Right lobe of liver (tissue), 6 donors: Measurements from ENCODE around the gene LARP4B. TPM values are rescaled to one million over a fixed set of nuclear protein-coding genes. Genes with fewer than 3 reads are reported as not detected.
A peak's percentile ranks its signal among the peaks of the same experiment; 100 is the strongest.

Experiments
- ATAC-seq, 4 donors: fragments of 200-7000 bp; cut with Tn5 transposase; one replicate each; pipeline ENCODE4 v1.9.1; 2020; ENCODE audit warnings: mild to moderate bottlenecking in 4 of 4, moderate library complexity in 4 of 4
- DNase-seq, 3 donors: peaks; one replicate each; pipeline ENCODE4 v3.0.0-alpha.2; 2020
- H3K27ac ChIP-seq, 3 donors: fragments of 200-600 bp; one replicate each; pipeline ENCODE4 v1.8.0; 2022
- H3K27me3 ChIP-seq, 2 donors: fragments of 200-600 bp; one replicate each; pipeline ENCODE4 v1.8.0; 2022
- H3K36me3 ChIP-seq, 4 donors: fragments of 200-600 bp; sonication (generic) in 1 of 4; one replicate each; pipeline versions ENCODE4 v1.5.1 to v1.8.0; 2017 to 2022; ENCODE audit warnings: control low read depth in 1 of 4
- H3K4me1 ChIP-seq, 4 donors: fragments of 200-600 bp; sonication (generic) in 1 of 4; one replicate each; pipeline versions ENCODE4 v1.5.1 to v1.8.0; 2017 to 2022; ENCODE audit warnings: control low read depth in 1 of 4
- H3K4me3 ChIP-seq, 3 donors: fragments of 200-600 bp; one replicate each; pipeline ENCODE4 v1.8.0; 2022
- H3K9me3 ChIP-seq, 4 donors: fragments of 200-600 bp; sonication (generic) in 1 of 4; one replicate each; pipeline versions ENCODE4 v1.5.1 to v1.8.0; 2017 to 2022; ENCODE audit warnings: control low read depth in 1 of 4
- POLR2A ChIP-seq: fragments of 450-650 bp; IDR thresholded peaks from one replicate; pipeline ENCODE4 v1.6.1; 2017; ENCODE audit warnings: antibody characterized with exemption, mild to moderate bottlenecking
- WGBS: methylation state at CpG from one replicate; pipeline ENCODE4 v1.1.6; 2018; ENCODE audit warnings: low coverage, low lambda C conversion rate; ENCODE audit not compliant: insufficient coverage; ENCODE audit errors: missing lambda C conversion rate; 5-methylcytosine and 5-hydroxymethylcytosine counted together
- intact Hi-C, 2 donors: fragments of 100-400 bp; cut with DNase I; formaldehyde crosslinking; loops; one replicate each; pipeline versions ENCODE4 v1.11.2 to v1.14.1; 2022
- total RNA-seq, 6 experiments: library from RNA; depleted of rRNA in 2 of 6; stranded (reverse); fragments of >200 nt in 2 of 6; fragmentation: NEBNext Ultra II Directional in 3 of 6; extraction: Animal tissue kit (Norgen Biotek cat#: 25700) in 3 of 6; gene quantifications; one replicate each; pipeline versions ENCODE4 v1.1.0 to v1.2.4, GENCODE V29; 2016 to 2023
- TF ChIP-seq, protein P1 (sequence below), 4 donors: fragments of 200-600 bp in 3 of 4; fragments of 450-650 bp in 1 of 4; IDR thresholded peaks; one replicate each; pipeline versions ENCODE4 v1.5.1 to v1.8.0; 2016 to 2022; ENCODE audit warnings: antibody characterized with exemption in 4 of 4, mild to moderate bottlenecking in 2 of 4
- donor health status: DM: no; HTN: yes; CAD: no.
- donor health status: DM: no; HTN: no; CAD: no.
- donor health status: DM: no; HTN: no; CAD: no.
- donor health status: DM: no; HTN: yes; CAD: no.
- donor health status: DM: no; HTN: yes; CAD: no.

The LARP4B gene
- total RNA-seq, 6 experiments from 2014 or later, result 22.4 to 35.9 (median 31.7) TPM

DNA sequence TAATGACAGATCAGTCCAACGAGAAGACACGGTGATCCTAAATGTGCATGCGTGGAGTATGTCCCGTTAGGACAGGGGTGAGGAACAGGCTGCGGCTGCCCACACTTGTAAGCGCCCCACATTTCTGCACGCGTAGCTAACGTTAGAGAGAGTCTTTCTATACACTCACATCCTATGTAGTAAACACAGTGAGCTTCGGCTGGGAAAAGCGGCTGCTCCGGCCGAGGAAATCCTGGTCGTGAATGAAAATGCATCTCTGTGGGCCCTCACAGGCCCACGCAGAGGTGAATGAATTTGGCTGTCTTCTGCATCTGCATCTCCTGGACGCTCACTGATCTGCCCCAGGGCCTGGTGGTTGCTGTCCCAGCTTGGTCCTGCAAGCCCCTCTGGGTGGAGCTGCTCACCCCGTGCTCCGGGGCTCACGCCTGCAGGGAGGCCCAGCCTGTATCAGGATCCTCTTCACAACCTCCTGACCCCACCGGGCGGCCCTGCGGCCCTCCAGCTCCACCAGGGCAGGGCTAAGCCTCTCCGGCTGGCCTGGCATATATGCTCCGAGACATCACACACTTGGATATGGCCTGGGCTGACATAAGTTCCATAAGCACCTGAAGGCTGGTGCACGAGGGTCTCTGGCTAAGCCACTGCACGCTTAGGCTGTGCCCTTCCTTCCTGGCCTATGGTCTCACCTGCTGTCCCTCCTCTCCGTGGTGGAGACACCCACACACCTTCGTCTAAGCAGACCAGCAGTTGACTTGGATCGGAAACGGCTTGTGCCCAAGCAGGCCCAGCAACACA is 124.1 kb downstream of the LARP4B start:
- Histone ChIP-seq H3K4me1 (no peaks in the 10 kb centered on the region), H3K4me3 (no peak overlapping the region), H3K27ac (no peak overlapping the region), H3K9me3 (no peaks in the 10 kb centered on the region), H3K36me3 (peaks cover 0 to 47% (median 14%) of the 10 kb centered on the region in 4 donors), H3K27me3 (no peaks in the 10 kb centered on the region)
- intact Hi-C loops, result no loop called here
- DNase-seq, result peak in 1 of 3 donors; percentile 38
- 95% methylated on average over 19 of the region's 30 CpGs for WGBS
- TF ChIP-seq POLR2A, result no peak
- TF ChIP-seq, protein P1, sequence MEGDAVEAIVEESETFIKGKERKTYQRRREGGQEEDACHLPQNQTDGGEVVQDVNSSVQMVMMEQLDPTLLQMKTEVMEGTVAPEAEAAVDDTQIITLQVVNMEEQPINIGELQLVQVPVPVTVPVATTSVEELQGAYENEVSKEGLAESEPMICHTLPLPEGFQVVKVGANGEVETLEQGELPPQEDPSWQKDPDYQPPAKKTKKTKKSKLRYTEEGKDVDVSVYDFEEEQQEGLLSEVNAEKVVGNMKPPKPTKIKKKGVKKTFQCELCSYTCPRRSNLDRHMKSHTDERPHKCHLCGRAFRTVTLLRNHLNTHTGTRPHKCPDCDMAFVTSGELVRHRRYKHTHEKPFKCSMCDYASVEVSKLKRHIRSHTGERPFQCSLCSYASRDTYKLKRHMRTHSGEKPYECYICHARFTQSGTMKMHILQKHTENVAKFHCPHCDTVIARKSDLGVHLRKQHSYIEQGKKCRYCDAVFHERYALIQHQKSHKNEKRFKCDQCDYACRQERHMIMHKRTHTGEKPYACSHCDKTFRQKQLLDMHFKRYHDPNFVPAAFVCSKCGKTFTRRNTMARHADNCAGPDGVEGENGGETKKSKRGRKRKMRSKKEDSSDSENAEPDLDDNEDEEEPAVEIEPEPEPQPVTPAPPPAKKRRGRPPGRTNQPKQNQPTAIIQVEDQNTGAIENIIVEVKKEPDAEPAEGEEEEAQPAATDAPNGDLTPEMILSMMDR (IDR thresholded peaks at IDR 0.05), result no peak
- peak in 1 of 4 donors; percentile 6 for ATAC-seq

DNA sequence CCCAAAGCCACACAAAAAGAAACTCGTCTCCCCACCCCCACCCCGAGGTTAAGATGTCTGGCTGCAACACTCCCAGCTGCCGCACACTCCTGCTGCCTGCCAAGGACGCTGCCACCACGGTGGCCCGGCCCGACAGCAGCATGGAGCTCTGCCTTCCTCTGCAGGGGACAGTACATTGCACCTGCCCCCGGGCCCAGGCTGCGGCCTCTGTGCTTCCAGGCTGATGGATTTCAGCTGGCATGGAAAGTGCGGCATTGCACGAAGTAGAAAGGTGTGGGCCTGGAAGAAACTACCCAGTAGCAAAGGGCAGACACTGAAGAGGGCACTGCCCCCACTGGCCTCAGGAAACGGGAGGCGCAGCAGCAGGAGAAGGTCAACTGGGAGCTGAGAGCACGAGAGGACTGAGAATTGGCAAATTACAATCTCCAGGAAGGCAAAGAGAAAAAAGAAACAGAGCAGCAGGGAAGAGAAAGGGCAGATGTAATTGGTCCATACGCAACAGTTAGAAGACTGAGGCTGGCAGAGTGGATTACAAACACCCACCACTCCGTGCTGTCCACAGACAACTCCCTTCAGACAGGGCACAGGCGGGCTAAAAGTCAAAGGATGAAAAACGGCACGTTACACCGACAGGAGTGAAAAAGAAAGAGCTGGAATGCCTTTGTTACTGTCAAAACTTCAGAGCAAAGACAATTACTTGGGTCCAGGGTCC is 124.9 kb downstream of the LARP4B start:
- intact Hi-C loops, result no loop called here
- TF ChIP-seq, protein P1 (IDR thresholded peaks at IDR 0.05), result no peak
- no peak for TF ChIP-seq POLR2A
- Histone ChIP-seq H3K27me3 (no peaks in the 10 kb centered on the region), H3K36me3 (peaks cover 0 to 39% (median 10%) of the 10 kb centered on the region in 4 donors), H3K27ac (no peak overlapping the region), H3K4me3 (no peak overlapping the region), H3K4me1 (no peaks in the 10 kb centered on the region), H3K9me3 (no peaks in the 10 kb centered on the region)
- WGBS, result 81% methylated on average over 18 of the region's 20 CpGs
- ATAC-seq (no peak), DNase-seq (peak in 1 of 3 donors; percentile 28)

DNA sequence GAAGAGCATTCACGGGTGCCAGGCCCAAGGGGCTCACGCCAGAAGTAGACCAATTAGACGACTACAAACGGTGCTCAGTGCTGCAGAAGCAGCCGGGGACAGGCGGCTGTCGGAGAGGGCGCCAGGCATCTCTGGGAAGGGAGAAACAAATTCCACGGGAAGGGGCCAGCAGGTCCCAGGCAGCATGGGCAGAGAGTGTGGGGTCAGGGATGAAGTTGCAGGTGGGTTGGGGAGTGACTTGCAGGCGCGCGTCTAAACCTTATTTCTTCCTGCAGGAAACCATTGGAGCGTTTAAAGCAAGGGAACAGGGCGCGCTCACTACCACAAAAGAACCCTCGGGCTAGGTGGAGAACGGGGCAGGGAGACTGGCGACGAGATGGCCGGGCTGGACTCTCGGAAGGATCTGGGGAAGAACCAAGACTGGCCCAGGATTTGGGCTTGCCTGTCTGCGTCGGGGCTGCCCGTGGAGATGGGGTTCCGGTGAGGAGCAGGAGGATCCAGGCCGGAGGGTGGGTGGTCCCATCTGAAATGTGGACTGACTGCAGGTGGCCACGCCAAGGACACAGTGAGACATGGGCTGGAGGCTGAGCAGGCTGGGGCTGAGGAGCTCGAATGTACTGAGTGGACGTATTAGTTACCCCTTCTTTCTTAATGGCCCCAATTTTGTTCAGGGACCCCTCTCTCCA is 125.7 kb downstream of the LARP4B start:
- Histone ChIP-seq H3K4me3 (no peak overlapping the region), H3K27ac (no peak overlapping the region), H3K4me1 (no peaks in the 10 kb centered on the region), H3K36me3 (peaks cover 0 to 34% (median 9%) of the 10 kb centered on the region in 4 donors), H3K27me3 (no peaks in the 10 kb centered on the region), H3K9me3 (no peaks in the 10 kb centered on the region)
- ATAC-seq, result no peak
- no peak for DNase-seq
- no peak for TF ChIP-seq POLR2A
- TF ChIP-seq, protein P1 (IDR thresholded peaks at IDR 0.05), result no peak
- intact Hi-C loops, result no loop called here
- 92% methylated on average over 22 of the region's 29 CpGs for WGBS

DNA sequence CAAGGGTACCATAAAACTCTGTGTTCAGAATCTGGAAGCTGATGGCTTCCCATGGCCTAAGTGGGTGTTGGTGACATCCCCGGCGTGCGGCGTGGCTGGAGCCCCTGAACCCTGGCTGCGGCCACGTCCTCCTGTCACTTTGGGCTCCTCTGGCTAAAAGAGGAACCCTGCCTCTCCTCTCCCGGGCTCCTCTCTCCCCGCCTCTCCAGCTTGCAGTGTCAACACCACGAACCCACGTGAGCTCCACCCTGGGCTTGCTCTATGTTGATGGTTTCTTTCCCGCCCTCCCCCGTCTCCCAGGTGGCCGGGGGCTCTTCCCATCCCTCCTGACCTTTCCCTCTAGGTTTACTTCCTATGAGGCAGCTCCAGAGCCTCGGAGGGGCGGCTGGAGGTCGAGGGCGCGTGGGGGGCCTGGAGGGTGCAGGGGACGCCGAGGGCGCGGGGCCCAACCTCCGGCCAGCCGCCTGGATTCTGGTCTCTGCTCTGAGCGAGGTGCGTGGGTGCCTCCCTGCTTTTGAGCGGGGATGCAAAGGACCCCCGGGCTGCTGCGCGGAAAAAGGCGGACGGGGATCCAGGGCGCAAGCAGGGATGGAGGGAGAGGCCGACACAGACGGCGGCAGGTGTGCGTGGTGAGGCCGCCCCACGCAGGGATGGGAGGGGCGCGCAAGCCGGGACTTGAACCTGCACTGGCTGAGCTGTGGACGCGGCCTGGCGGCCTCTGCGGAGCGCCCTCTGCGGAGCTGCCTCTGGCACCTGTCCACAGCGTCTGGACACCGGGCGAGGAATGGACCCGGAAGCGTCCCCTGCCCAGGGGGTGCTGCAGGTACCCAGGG is 126.5 kb downstream of the LARP4B start:
- Histone ChIP-seq H3K9me3 (no peaks in the 10 kb centered on the region), H3K27me3 (no peaks in the 10 kb centered on the region), H3K4me3 (no peak overlapping the region), H3K36me3 (peaks cover 0 to 28% (median 6%) of the 10 kb centered on the region in 4 donors), H3K27ac (no peak overlapping the region), H3K4me1 (no peaks in the 10 kb centered on the region)
- intact Hi-C loops, result no loop called here
- DNase-seq, result peak in 1 of 3 donors; percentile 43
- 77% methylated on average over 25 of the region's 53 CpGs for WGBS
- no peak for TF ChIP-seq POLR2A
- TF ChIP-seq, protein P1 (IDR thresholded peaks at IDR 0.05), result no peak
- peak; percentile 18 to 43 (median 24) for ATAC-seq
